Smooth muscle cell (in vitro differentiated cells): Measurements from ENCODE around the gene NUDCD3. TPM values are rescaled to one million over a fixed set of nuclear protein-coding genes. Genes with fewer than 3 reads are reported as not detected.
"Not testable (repeated sequence)": the region's sequence is repeated elsewhere in the genome, so short reads cannot be mapped to it uniquely, and the experiment has no call there.

ENCODE experiments used
- DNase-seq: peaks from one replicate; lab custom pipeline; 2025; ENCODE audit not compliant: unreplicated experiment; lab: John Stamatoyannopoulos, UW
- H2AFZ ChIP-seq: fragments of 200-600 bp; sonication (generic); 2 replicates; pipeline ENCODE4 v1.6.0; 2016; ENCODE audit warnings: antibody characterized with exemption, low read depth, mild to moderate bottlenecking
- H3F3A ChIP-seq: fragments of 200-600 bp; sonication (generic); 2 replicates; pipeline ENCODE4 v1.6.0; 2017; ENCODE audit warnings: antibody characterized with exemption, low read depth
- H3K27ac ChIP-seq: fragments of 200-600 bp; sonication (generic); 2 replicates; pipeline ENCODE4 v1.5.1; 2016; ENCODE audit warnings: low read depth, mild to moderate bottlenecking
- H3K27me3 ChIP-seq: fragments of 200-600 bp; sonication (generic); 2 replicates; pipeline ENCODE4 v1.6.1; 2016; ENCODE audit warnings: low read depth, mild to moderate bottlenecking
- H3K36me3 ChIP-seq: fragments of 200-600 bp; sonication (generic); 2 replicates; pipeline ENCODE4 v1.5.1; 2016; ENCODE audit warnings: low read depth
- H3K4me1 ChIP-seq: fragments of 200-600 bp; sonication (generic); 2 replicates; pipeline ENCODE4 v1.5.1; 2016; ENCODE audit warnings: low read depth
- H3K4me2 ChIP-seq: fragments of 200-600 bp; sonication (generic); 2 replicates; pipeline ENCODE4 v1.6.0; 2016; ENCODE audit warnings: mild to moderate bottlenecking
- H3K4me3 ChIP-seq: fragments of 200-600 bp; sonication (generic); 2 replicates; pipeline ENCODE4 v1.5.1; 2016; ENCODE audit warnings: mild to moderate bottlenecking
- H3K79me2 ChIP-seq: fragments of 200-600 bp; sonication (generic); 2 replicates; pipeline ENCODE4 v1.6.0; 2016; ENCODE audit warnings: low read depth, mild to moderate bottlenecking
- H3K9ac ChIP-seq: fragments of 200-600 bp; sonication (generic); 2 replicates; pipeline ENCODE4 v1.6.0; 2016; ENCODE audit warnings: low read depth
- H3K9me3 ChIP-seq: fragments of 200-600 bp; sonication (generic); replicated peaks from 2 replicates; pipeline ENCODE4 v1.5.1; 2016; ENCODE audit warnings: low read depth
- H4K20me1 ChIP-seq: fragments of 200-600 bp; sonication (generic); 2 replicates; pipeline ENCODE4 v1.6.0; 2016; ENCODE audit warnings: low read depth
- CTCF ChIP-seq: fragments of 200-600 bp; sonication (generic); IDR thresholded peaks from 2 replicates; pipeline ENCODE4 v1.5.1; 2017; ENCODE audit warnings: borderline replicate concordance, mild to moderate bottlenecking, antibody characterized with exemption; ENCODE audit not compliant: insufficient read depth, poor library complexity, severe bottlenecking
- WGBS: methylation state at CpG from one replicate; pipeline ENCODE4 v1.1.7; 2016; ENCODE audit warnings: low lambda C conversion rate; 5-methylcytosine and 5-hydroxymethylcytosine counted together
- polyA plus RNA-seq: library from polyadenylated mRNA; unstranded; fragments of >200 nt; fragmentation: Nextera tagmentation; extraction: Ambion mirVana; gene quantifications from 2 replicates; pipeline ENCODE4 v1.2.1, GENCODE V29; 2016
- total RNA-seq: library from RNA; depleted of rRNA; stranded (reverse); fragments of >200 nt; gene quantifications from 2 replicates; pipeline ENCODE4 v1.2.3, GENCODE V29; 2014

NUDCD3 gene
- total and polyA plus RNA-seq, 2 experiments from 2014 or later = 32.2 to 56.3 TPM

GRCh38 chr7:44431091-44431608, 59.3 kb downstream of the NUDCD3 start:
- no peak overlapping the region for H3K4me3 ChIP-seq
- 76% methylated on average over 2 of the region's 2 CpGs for WGBS
- H3K9ac ChIP-seq = no peak overlapping the region
- no peaks in the 10 kb centered on the region for H3K27me3 ChIP-seq
- H3K36me3 ChIP-seq = no peaks in the 10 kb centered on the region
- peaks cover 88% of the 10 kb centered on the region for H4K20me1 ChIP-seq
- H3K27ac ChIP-seq = no peak overlapping the region
- no peak overlapping the region for H2AFZ ChIP-seq
- no peaks in the 10 kb centered on the region for H3K4me1 ChIP-seq
- H3F3A ChIP-seq = no peaks in the 10 kb centered on the region
- no peaks in the 10 kb centered on the region for H3K9me3 ChIP-seq
- no peak for TF ChIP-seq CTCF
- no peak for DNase-seq
- H3K79me2 ChIP-seq = peaks cover 44% of the 10 kb centered on the region
- no peak overlapping the region for H3K4me2 ChIP-seq

- H4K20me1 ChIP-seq = peaks cover 77% of the 10 kb centered on the region
- no peak overlapping the region for H3K4me3 ChIP-seq
- H3K4me2 ChIP-seq = no peak overlapping the region
- no peak overlapping the region for H3K9ac ChIP-seq
- DNase-seq = no peak
- H3K36me3 ChIP-seq = no peaks in the 10 kb centered on the region
- WGBS = 99% methylated on average over 4 of the region's 4 CpGs
- H3K4me1 ChIP-seq = no peaks in the 10 kb centered on the region
- peaks cover 34% of the 10 kb centered on the region for H3K79me2 ChIP-seq
- no peak overlapping the region for H3K27ac ChIP-seq
- no peaks in the 10 kb centered on the region for H3K9me3 ChIP-seq
- H2AFZ ChIP-seq = no peak overlapping the region
- H3F3A ChIP-seq = no peaks in the 10 kb centered on the region
- H3K27me3 ChIP-seq = no peaks in the 10 kb centered on the region
- TF ChIP-seq CTCF = no peak
Measured at GRCh38 chr7:44430054-44430453, 60.4 kb downstream of the NUDCD3 start.

GRCh38 chr7:44424762-44425161, 65.7 kb downstream of the NUDCD3 start:
- not testable (repeated sequence) for DNase-seq, H2AFZ ChIP-seq, H3K4me3 ChIP-seq, H3K4me1 ChIP-seq, H3K27ac ChIP-seq, H3K4me2 ChIP-seq, H3K9me3 ChIP-seq, H3K36me3 ChIP-seq, H3F3A ChIP-seq, H3K9ac ChIP-seq, H3K27me3 ChIP-seq
- Histone ChIP-seq H3K79me2 (peaks cover 15% of the 10 kb centered on the region), H4K20me1 (peaks cover 73% of the 10 kb centered on the region)
- 95% methylated on average over 2 of the region's 2 CpGs for WGBS

- Histone ChIP-seq H3K9me3 (no peaks in the 10 kb centered on the region), H3K27me3 (no peaks in the 10 kb centered on the region), H3F3A (no peaks in the 10 kb centered on the region), H3K4me3 (no peak overlapping the region), H3K4me2 (no peak overlapping the region), H3K27ac (no peak overlapping the region), H3K36me3 (no peaks in the 10 kb centered on the region), H4K20me1 (peaks cover 76% of the 10 kb centered on the region), H3K4me1 (peaks cover 6% of the 10 kb centered on the region), H2AFZ (no peak overlapping the region), H3K79me2 (peaks cover 6% of the 10 kb centered on the region), H3K9ac (no peak overlapping the region)
- no peak for TF ChIP-seq CTCF
- WGBS = 95% methylated on average over 6 of the region's 6 CpGs
- DNase-seq = no peak
Measured at GRCh38 chr7:44416941-44417340, 73.5 kb downstream of the NUDCD3 start.
